Common myeloid progenitor, CD34-positive (primary cell): ENCODE results near the gene EBLN2.

Experiments used
- CTCF ChIA-PET: fragments of 350-600 bp; sonication (Branson Sonifier 250); formaldehyde crosslinking; loops from one replicate; lab custom pipeline; 2021; ENCODE audit warnings: antibody characterized with exemption; lab: Charles Lee
- POLR2A ChIA-PET: fragments of 350-600 bp; sonication (Branson Sonifier 250); formaldehyde crosslinking; loops from one replicate; lab custom pipeline; 2021; ENCODE audit warnings: antibody characterized with exemption; lab: Charles Lee
- DNase-seq, 3 donors: peaks; one replicate each; pipeline versions ENCODE4 v3.0.0 to v3.0.0-alpha.2; 2013
- H3K27ac ChIP-seq, 2 experiments: 1 replicate in 1 of 2; 2 replicates in 1 of 2; pipeline ENCODE4 v1.7.0; 2013; ENCODE audit warnings: inconsistent platforms in 2 of 2, low read length in 2 of 2, mild to moderate bottlenecking in 2 of 2, low read depth in 1 of 2, moderate library complexity in 1 of 2; ENCODE audit not compliant: severe bottlenecking in 2 of 2, insufficient read depth in 1 of 2, poor library complexity in 1 of 2
- H3K27me3 ChIP-seq, 5 experiments: replicated peaks in 2 of 5; 1 replicate in 3 of 5; 2 replicates in 2 of 5; pipeline versions ENCODE4 v1.6.1 to v1.7.0; 2013; ENCODE audit warnings: low read length in 4 of 5, mild to moderate bottlenecking in 2 of 5, moderate library complexity in 2 of 5, inconsistent platforms in 1 of 5; ENCODE audit not compliant: insufficient read depth in 5 of 5, control insufficient read depth in 4 of 5
- H3K36me3 ChIP-seq, 4 experiments: 1 replicate in 2 of 4; 2 replicates in 2 of 4; pipeline versions ENCODE4 v1.6.1 to v1.7.0; 2013; ENCODE audit warnings: low read length in 3 of 4, control low read depth in 1 of 4, mild to moderate bottlenecking in 1 of 4; ENCODE audit not compliant: control insufficient read depth in 4 of 4, insufficient read depth in 4 of 4
- H3K4me1 ChIP-seq, 4 experiments: 1 replicate in 3 of 4; 2 replicates in 1 of 4; pipeline versions ENCODE4 v1.6.1 to v1.7.1; 2013; ENCODE audit warnings: low read length in 3 of 4, mild to moderate bottlenecking in 3 of 4, control low read depth in 1 of 4, inconsistent platforms in 1 of 4, moderate library complexity in 1 of 4; ENCODE audit not compliant: control insufficient read depth in 4 of 4, insufficient read depth in 4 of 4; ENCODE audit errors: control extremely low read depth in 1 of 4
- H3K4me3 ChIP-seq, 7 experiments: 1 replicate in 4 of 7; 2 replicates in 3 of 7; pipeline versions ENCODE4 v1.5.1 to v1.7.0; 2013; ENCODE audit warnings: mild to moderate bottlenecking in 7 of 7, low read length in 6 of 7, moderate library complexity in 6 of 7, inconsistent platforms in 2 of 7, low read depth in 2 of 7, control low read depth in 1 of 7; ENCODE audit not compliant: insufficient read depth in 4 of 7, control insufficient read depth in 1 of 7; ENCODE audit errors: extremely low read depth in 1 of 7
- H3K9me3 ChIP-seq, 5 experiments: 1 replicate in 4 of 5; 2 replicates in 1 of 5; pipeline versions ENCODE4 v1.6.1 to v1.7.1; 2013; ENCODE audit warnings: low read length in 4 of 5, mild to moderate bottlenecking in 2 of 5, inconsistent platforms in 1 of 5, low read depth in 1 of 5, moderate library complexity in 1 of 5; ENCODE audit not compliant: control insufficient read depth in 4 of 5, insufficient read depth in 2 of 5; ENCODE audit errors: control extremely low read depth in 1 of 5
- WGBS: methylation state at CpG from one replicate; pipeline ENCODE4 v1.1.5; 2013; ENCODE audit not compliant: insufficient coverage; 5-methylcytosine and 5-hydroxymethylcytosine counted together

EBLN2 gene

DNA sequence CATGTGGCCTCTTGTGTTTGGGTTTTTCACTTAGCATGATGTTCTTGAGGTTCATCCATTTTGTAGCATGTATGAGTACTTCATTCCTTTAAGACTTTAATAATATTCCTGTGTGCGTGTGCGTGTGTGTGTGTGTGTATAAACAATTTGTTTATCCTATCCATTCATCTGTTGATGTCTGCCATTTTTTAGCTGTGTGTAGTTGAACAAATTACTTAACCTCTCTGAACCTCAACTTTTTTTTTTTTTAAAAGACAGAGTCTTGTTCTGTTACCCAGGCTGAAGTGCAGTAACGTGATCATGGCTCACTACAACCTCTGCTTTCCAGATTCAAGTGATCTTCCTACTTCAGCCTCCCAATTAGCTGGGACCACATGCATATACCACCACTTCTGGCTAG lies 47.3 kb downstream of the EBLN2 start:
- H3K36me3 ChIP-seq, result no peaks in the 10 kb centered on the region
- no peak overlapping the region for H3K27ac ChIP-seq
- 100% methylated on average over 1 of the region's 3 CpGs for WGBS
- no peak overlapping the region for H3K4me3 ChIP-seq
- H3K27me3 ChIP-seq, result peaks cover 0 to 3% (median 0%) of the 10 kb centered on the region in 5 experiments
- ChIA-PET POLR2A (no interaction called here), CTCF (interaction anchor here (0.8 to 1.4 kb wide), 4 partner anchors 9 to 394 kb away, joined by 3 to 4 read pairs (median 3); no protein-coding TSS in a partner anchor)
- no peaks in the 10 kb centered on the region for H3K4me1 ChIP-seq
- no peak for DNase-seq
- H3K9me3 ChIP-seq, result no peaks in the 10 kb centered on the region

GRCh38 chr3:73110530-73110929 lies 49.1 kb downstream of the EBLN2 start:
- no peak for DNase-seq
- 94% methylated on average over 20 of the region's 20 CpGs for WGBS
- CTCF ChIA-PET, result interaction anchor here (1.2 kb wide), 1 partner anchor 9 kb away, joined by 3 read pairs; no protein-coding TSS in a partner anchor
- Histone ChIP-seq H3K4me1 (no peaks in the 10 kb centered on the region), H3K4me3 (no peak overlapping the region), H3K36me3 (no peaks in the 10 kb centered on the region), H3K9me3 (no peaks in the 10 kb centered on the region), H3K27me3 (peaks cover 0 to 3% (median 0%) of the 10 kb centered on the region in 5 experiments), H3K27ac (no peak overlapping the region)
- POLR2A ChIA-PET, result no interaction called here
